HG02610 (cell line): Measurements from ENCODE around the gene RAB33A.
A peak's percentile ranks its signal among the peaks of the same experiment; 100 is the strongest.

Experiments
- ATAC-seq: cut with Tn5 transposase; IDR thresholded peaks from one replicate; pipeline ENCODE4 v1.9.1; 2021; ENCODE audit warnings: mild to moderate bottlenecking, moderate library complexity; ENCODE audit not compliant: unreplicated experiment

Gene RAB33A

DNA sequence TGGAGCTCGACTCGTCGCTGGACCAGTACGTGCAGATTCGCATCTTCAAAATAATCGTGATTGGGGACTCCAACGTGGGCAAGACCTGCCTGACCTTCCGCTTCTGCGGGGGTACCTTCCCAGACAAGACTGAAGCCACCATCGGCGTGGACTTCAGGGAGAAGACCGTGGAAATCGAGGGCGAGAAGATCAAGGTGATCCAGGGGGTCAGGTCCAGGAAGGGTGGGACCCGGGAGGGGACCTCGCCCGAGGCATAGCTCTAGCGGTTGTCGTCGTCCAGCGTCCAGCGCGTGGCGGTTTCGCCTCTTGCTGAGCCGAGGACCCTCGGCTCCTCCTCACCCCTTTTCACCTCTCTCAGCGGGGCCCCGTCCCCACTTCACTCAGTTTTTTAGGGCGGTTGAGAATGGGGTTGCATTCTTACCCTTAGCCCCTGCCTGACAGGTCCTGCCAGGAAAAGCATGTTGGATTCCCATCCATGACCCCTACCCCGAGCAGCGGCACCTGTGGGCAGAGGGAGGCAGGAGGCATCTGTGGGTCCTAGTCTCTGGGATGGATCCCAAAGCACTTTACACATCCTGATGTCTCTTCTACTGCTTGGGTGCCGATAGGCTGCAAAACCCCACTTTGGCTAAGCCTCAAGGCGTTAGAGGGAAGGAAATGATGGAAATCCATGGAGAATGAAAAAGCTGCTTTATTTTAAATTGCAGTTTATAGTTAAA is 524 bp downstream of the RAB33A start:
- no peak for ATAC-seq

- peak; percentile 34 for ATAC-seq
Measured at GRCh38 chrX:130173190-130173895, 1.6 kb downstream of the RAB33A start.

- ATAC-seq, result no peak
Measured at GRCh38 chrX:130174045-130174704, 2.4 kb downstream of the RAB33A start.

DNA sequence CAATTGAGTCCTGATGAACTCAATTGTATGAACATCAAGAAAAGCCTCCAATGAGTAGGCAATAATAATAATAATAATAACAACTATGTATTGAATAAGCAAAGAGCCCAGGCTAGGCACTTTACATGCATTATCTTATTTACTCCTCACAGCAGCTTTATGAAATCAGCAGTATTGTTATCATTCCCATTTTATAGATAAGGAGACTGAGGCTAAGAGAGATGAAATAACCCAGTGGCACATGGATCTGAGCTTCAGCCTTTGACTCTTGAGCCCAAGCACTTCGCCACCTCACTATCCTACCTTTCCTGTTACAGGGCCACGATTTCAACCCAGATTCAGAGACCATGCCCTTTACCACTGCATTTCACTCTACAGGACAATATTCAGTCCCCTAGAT is 3.2 kb downstream of the RAB33A start:
- no peak for ATAC-seq

- ATAC-seq, result peak; percentile 71
Measured at GRCh38 chrX:130176354-130176776, 4.6 kb downstream of the RAB33A start.

DNA sequence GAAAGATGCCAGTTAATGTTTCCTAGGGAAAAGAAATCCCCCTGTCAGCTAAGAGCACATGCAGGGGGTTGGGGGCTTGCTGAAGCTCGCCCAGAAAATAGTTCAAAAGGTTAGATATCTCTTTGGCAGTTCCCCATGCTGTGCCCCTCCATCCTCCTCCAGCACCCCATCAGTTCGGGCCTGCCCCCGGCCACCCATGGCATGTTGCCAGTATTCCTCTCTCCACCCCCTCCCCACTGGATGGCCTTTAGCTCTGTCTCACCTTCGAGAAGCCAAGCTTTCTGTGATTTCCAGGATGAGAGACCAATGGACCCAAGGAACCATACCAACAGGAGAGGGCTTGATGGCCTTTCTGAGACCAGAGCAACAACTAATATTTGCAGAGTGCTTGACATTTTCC is 5.2 kb downstream of the RAB33A start:
- ATAC-seq, result no peak

GRCh38 chrX:130179170-130179569 is 7.4 kb downstream of the RAB33A start:
- ATAC-seq, result no peak

GRCh38 chrX:130179579-130180215 is 7.9 kb downstream of the RAB33A start:
- no peak for ATAC-seq

GRCh38 chrX:130184168-130184567 is 12.4 kb downstream of the RAB33A start:
- no peak for ATAC-seq

DNA sequence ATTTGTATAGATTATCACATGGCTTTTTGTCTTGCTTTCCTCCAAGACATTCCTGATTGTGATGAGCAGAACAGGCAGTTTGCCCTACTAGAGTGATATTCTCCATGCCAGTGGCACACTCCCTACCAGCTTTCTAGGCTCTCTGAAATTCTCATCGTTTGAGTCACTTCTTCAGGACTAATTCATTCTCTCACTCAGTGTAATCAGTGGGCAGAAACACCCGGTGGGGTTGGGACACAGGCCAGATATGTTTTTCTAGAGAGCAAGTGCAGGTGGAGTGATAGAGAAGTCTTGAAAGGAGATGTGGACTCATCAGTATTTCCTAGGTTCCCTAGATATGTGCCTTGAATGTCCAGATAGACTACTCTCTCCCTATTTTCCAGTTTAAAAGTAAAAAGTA is 13.1 kb downstream of the RAB33A start:
- ATAC-seq, result no peak

DNA sequence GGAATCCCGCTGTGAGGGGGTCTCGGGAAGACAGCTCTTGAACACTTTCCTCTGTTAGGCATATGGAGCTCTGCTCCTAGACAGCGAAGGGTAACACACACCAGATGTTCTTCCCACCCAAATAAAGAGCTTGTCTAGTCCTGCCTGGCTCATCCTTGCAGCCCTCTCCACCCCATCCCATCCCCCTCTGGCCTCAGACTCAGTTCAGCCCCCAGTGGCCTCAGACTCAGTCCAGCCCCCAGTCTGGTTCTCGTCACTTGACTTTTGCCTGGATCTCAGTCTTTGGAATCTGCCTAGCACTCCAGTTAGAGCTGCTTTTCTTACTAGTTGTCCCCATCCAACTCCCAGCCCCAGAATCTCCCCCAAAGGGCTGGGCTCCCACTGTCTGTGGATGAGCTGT is 14.9 kb downstream of the RAB33A start:
- no peak for ATAC-seq

DNA sequence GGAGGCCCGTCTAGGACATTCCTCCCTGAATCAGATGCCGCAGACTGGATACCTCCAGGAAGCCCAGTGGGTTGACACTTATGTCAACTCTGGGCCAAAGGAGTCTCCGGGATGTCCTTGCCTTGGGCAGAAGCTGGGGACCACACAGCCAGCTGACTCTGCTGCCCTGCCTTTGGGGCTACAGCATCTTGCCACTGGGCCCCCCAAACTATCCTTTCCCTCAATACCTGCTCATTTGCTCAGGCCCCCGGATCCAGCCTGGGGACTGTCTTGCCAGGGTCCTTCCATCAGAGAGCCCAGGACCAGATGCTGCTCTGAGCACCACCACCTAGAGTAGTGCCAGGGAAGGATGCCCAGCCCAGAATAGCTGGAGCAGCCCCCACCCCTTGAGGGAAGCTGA is 19.0 kb downstream of the RAB33A start:
- no peak for ATAC-seq

DNA sequence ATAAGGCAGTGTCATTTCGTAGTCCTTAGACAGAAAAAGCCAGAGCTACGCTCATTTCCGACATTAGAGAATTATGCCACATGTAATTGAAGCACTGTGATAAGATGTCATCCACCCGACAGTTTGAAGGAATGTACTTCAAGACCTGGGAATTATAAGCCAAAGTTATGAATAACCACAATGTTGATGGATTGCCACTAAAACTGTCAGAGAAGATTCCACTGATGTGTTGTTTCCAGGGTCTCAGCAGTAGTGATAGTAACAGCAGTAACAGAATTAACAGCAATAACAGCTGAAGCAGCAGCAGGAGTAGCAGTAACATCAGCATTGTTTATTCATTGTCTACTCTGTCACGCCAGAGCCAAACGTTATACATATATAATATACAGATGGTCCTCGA is 24.7 kb downstream of the RAB33A start:
- ATAC-seq, result no peak

DNA sequence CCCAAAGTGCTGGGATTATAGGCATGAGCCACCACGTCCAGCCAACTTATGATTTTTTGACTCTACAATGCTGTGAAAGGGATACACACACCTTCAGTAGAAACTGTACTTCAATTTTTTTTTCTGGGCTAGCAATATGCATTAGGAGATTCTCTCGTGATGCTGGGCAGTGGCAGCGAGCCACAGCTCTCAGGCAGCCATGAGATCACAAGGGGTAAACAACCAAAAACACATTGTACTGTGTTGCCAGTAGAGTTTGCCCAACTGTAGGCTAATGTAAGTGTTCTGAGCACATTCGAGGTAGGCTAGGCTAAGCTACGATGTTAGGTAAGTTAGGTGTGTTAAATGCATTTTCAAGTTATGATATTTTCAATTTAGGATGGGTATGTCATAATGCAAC is 25.7 kb downstream of the RAB33A start:
- no peak for ATAC-seq

GRCh38 chrX:130204647-130205046 is 32.9 kb downstream of the RAB33A start:
- no peak for ATAC-seq

DNA sequence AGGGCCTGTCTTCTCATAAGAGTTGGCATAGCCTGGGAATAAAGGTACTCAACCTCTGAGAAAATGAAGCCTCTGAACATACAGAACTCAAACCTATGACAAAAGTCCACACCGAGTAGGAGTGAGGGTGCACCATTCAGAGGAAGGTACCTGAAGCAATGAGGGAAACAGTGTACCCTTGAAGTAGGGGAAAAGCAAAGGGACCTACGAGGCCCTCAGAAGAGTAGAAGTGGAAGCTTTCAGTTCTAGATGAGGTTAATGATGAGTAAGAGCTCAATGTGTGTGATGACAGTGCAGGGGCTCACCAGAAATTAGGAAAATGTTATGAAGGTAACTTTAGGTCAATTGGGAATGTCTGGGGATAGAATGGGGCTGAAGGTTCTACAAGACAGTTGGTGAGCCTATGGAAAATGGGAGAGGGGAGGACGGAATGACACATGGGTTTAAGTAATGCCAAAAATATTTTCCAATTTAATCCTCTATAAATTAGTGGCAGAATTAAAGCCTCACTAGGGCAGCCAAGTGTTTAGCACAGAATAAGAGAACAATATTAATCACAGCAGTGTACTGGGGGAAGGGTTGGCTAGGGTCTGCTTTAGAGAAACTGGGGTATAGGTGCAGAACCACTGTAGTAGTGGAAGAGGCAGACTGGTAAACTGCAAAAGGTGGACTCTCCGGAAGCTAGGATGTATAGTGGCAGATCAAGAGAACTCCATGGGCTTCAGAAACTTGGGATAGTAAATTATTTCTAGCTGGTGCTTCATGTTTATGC is 39.8 kb downstream of the RAB33A start:
- peak; percentile 83 for ATAC-seq

GRCh38 chrX:130212371-130212770 is 40.6 kb downstream of the RAB33A start:
- ATAC-seq, result peak; percentile 75

DNA sequence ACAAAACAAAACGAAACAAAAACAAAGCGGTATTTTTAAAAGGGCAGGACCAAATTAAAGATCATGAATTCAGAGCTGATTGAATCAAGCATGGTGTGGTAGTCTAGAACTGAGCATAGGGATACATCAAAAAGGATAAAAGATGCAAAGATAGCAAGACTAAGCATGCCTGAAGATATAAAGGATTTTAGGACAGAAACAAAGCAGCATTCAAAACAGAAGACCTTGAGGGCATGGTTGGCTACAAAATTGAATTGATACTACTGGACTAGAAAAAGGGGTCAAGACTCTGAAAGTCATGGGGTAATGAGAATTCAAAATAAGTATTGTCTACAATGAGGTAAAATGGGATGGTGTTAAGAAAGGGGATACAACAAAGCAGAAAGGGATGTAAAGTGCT is 41.6 kb downstream of the RAB33A start:
- ATAC-seq, result no peak

- no peak for ATAC-seq
Measured at GRCh38 chrX:130216320-130216719, 44.6 kb downstream of the RAB33A start.

DNA sequence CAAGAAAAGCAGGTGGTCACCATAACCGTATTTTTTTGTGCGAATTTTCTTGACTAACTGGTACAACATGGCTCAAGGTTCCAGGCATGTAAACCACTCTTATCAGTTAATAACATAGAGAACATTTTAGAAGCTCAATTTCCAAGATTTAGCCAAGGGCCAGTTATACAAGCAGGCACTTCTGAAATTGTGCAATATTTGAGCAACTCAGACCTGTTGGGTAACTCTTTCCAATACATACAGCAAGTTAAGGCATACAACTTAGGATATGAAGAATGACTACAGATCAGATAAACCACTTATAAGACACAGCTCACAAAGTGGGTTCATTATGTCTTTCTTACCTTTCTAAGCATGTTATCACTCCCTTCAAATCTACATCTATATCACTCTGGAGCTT is 53.0 kb downstream of the RAB33A start:
- no peak for ATAC-seq

- no peak for ATAC-seq
Measured at GRCh38 chrX:130228871-130229270, 57.1 kb downstream of the RAB33A start.
